ENCODE measurements around the gene IGSF21.

Gene IGSF21

GRCh38 chr1:18110968-18111367 lies 3.4 kb downstream of the IGSF21 start:
- Histone ChIP-seq H3K36me3 (ENCODE audit: control insufficient read depth, low read depth, low read length) (no peaks in the 10 kb centered on the region), H3K9me3 (ENCODE audit: control insufficient read depth, low read depth, low read length) (no peaks in the 10 kb centered on the region), H3K27me3 (ENCODE audit: control insufficient read depth, insufficient read depth, low read length) (peaks cover 66% of the 10 kb centered on the region), H3K4me3 (ENCODE audit: low read length) (peak overlapping the region; percentile 68), H3K4me1 (ENCODE audit: control insufficient read depth, low read depth, low read length) (peaks cover 19% of the 10 kb centered on the region), H3K27ac (ENCODE audit: low read length) (no peak overlapping the region), H3K9ac (ENCODE audit: low read length) (no peak overlapping the region)

- Histone ChIP-seq H3K36me3 (ENCODE audit: control insufficient read depth, low read depth, low read length) (no peaks in the 10 kb centered on the region), H3K9ac (ENCODE audit: low read length) (no peak overlapping the region), H3K27ac (ENCODE audit: low read length) (no peak overlapping the region), H3K4me1 (ENCODE audit: control insufficient read depth, low read depth, low read length) (peaks cover 19% of the 10 kb centered on the region), H3K4me3 (ENCODE audit: low read length) (peak overlapping the region; percentile 68), H3K27me3 (ENCODE audit: control insufficient read depth, insufficient read depth, low read length) (peaks cover 59% of the 10 kb centered on the region), H3K9me3 (ENCODE audit: control insufficient read depth, low read depth, low read length) (no peaks in the 10 kb centered on the region)
Observed at GRCh38 chr1:18111605-18112297, 4.2 kb downstream of the IGSF21 start.

- H3K4me1 ChIP-seq (ENCODE audit: control insufficient read depth, low read depth, low read length) = peaks cover 19% of the 10 kb centered on the region
- peaks cover 51% of the 10 kb centered on the region for H3K27me3 ChIP-seq (ENCODE audit: control insufficient read depth, insufficient read depth, low read length)
- H3K9me3 ChIP-seq (ENCODE audit: control insufficient read depth, low read depth, low read length) = no peaks in the 10 kb centered on the region
- no peak overlapping the region for H3K27ac ChIP-seq (ENCODE audit: low read length)
- no peak overlapping the region for H3K9ac ChIP-seq (ENCODE audit: low read length)
- H3K36me3 ChIP-seq (ENCODE audit: control insufficient read depth, low read depth, low read length) = no peaks in the 10 kb centered on the region
- H3K4me3 ChIP-seq (ENCODE audit: low read length) = no peak overlapping the region
Observed at GRCh38 chr1:18112611-18113010, 5.0 kb downstream of the IGSF21 start.

- Histone ChIP-seq H3K9ac (ENCODE audit: low read length) (no peak overlapping the region), H3K4me3 (ENCODE audit: low read length) (no peak overlapping the region), H3K27me3 (ENCODE audit: control insufficient read depth, insufficient read depth, low read length) (peaks cover 32% of the 10 kb centered on the region), H3K36me3 (ENCODE audit: control insufficient read depth, low read depth, low read length) (no peaks in the 10 kb centered on the region), H3K27ac (ENCODE audit: low read length) (no peak overlapping the region), H3K9me3 (ENCODE audit: control insufficient read depth, low read depth, low read length) (no peaks in the 10 kb centered on the region), H3K4me1 (ENCODE audit: control insufficient read depth, low read depth, low read length) (peaks cover 5% of the 10 kb centered on the region)
Observed at GRCh38 chr1:18114726-18115410, 7.3 kb downstream of the IGSF21 start.

- Histone ChIP-seq H3K36me3 (ENCODE audit: control insufficient read depth, low read depth, low read length) (no peaks in the 10 kb centered on the region), H3K27me3 (ENCODE audit: control insufficient read depth, insufficient read depth, low read length) (peaks cover 13% of the 10 kb centered on the region), H3K9ac (ENCODE audit: low read length) (no peak overlapping the region), H3K4me1 (ENCODE audit: control insufficient read depth, low read depth, low read length) (no peaks in the 10 kb centered on the region), H3K27ac (ENCODE audit: low read length) (no peak overlapping the region), H3K9me3 (ENCODE audit: control insufficient read depth, low read depth, low read length) (no peaks in the 10 kb centered on the region), H3K4me3 (ENCODE audit: low read length) (no peak overlapping the region)
Observed at GRCh38 chr1:18116777-18117176, 9.2 kb downstream of the IGSF21 start.

GRCh38 chr1:18118078-18118477 lies 10.5 kb downstream of the IGSF21 start:
- H3K36me3 ChIP-seq (ENCODE audit: control insufficient read depth, low read depth, low read length) = no peaks in the 10 kb centered on the region

GRCh38 chr1:18118491-18118890 lies 10.9 kb downstream of the IGSF21 start:
- no peaks in the 10 kb centered on the region for H3K9me3 ChIP-seq (ENCODE audit: control insufficient read depth, low read depth, low read length)
- H3K27me3 ChIP-seq (ENCODE audit: control insufficient read depth, insufficient read depth, low read length) = no peaks in the 10 kb centered on the region
- H3K4me3 ChIP-seq (ENCODE audit: low read length) = no peak overlapping the region
- H3K27ac ChIP-seq (ENCODE audit: low read length) = no peak overlapping the region
- H3K36me3 ChIP-seq (ENCODE audit: control insufficient read depth, low read depth, low read length) = no peaks in the 10 kb centered on the region
- no peaks in the 10 kb centered on the region for H3K4me1 ChIP-seq (ENCODE audit: control insufficient read depth, low read depth, low read length)
- no peak overlapping the region for H3K9ac ChIP-seq (ENCODE audit: low read length)

More at GRCh38 chr1:18118078-18118477, 10.5 kb downstream of the IGSF21 start:
- no peak overlapping the region for H3K9ac ChIP-seq (ENCODE audit: low read length)
- peaks cover under 1% of the 10 kb centered on the region for H3K27me3 ChIP-seq (ENCODE audit: control insufficient read depth, insufficient read depth, low read length)
- no peaks in the 10 kb centered on the region for H3K4me1 ChIP-seq (ENCODE audit: control insufficient read depth, low read depth, low read length)
- no peaks in the 10 kb centered on the region for H3K9me3 ChIP-seq (ENCODE audit: control insufficient read depth, low read depth, low read length)
- H3K27ac ChIP-seq (ENCODE audit: low read length) = no peak overlapping the region
- H3K4me3 ChIP-seq (ENCODE audit: low read length) = no peak overlapping the region

- Histone ChIP-seq H3K9ac (ENCODE audit: low read length) (no peak overlapping the region), H3K27me3 (ENCODE audit: control insufficient read depth, insufficient read depth, low read length) (no peaks in the 10 kb centered on the region), H3K27ac (ENCODE audit: low read length) (no peak overlapping the region), H3K4me1 (ENCODE audit: control insufficient read depth, low read depth, low read length) (no peaks in the 10 kb centered on the region), H3K4me3 (ENCODE audit: low read length) (no peak overlapping the region), H3K36me3 (ENCODE audit: control insufficient read depth, low read depth, low read length) (no peaks in the 10 kb centered on the region), H3K9me3 (ENCODE audit: control insufficient read depth, low read depth, low read length) (no peaks in the 10 kb centered on the region)
Observed at GRCh38 chr1:18119289-18119688, 11.7 kb downstream of the IGSF21 start.

GRCh38 chr1:18119771-18120377 lies 12.3 kb downstream of the IGSF21 start:
- Histone ChIP-seq H3K36me3 (ENCODE audit: control insufficient read depth, low read depth, low read length) (no peaks in the 10 kb centered on the region), H3K27ac (ENCODE audit: low read length) (no peak overlapping the region), H3K4me1 (ENCODE audit: control insufficient read depth, low read depth, low read length) (no peaks in the 10 kb centered on the region), H3K27me3 (ENCODE audit: control insufficient read depth, insufficient read depth, low read length) (no peaks in the 10 kb centered on the region), H3K9ac (ENCODE audit: low read length) (no peak overlapping the region), H3K4me3 (ENCODE audit: low read length) (no peak overlapping the region), H3K9me3 (ENCODE audit: control insufficient read depth, low read depth, low read length) (no peaks in the 10 kb centered on the region)

GRCh38 chr1:18120638-18121037 lies 13.0 kb downstream of the IGSF21 start:
- no peaks in the 10 kb centered on the region for H3K27me3 ChIP-seq (ENCODE audit: control insufficient read depth, insufficient read depth, low read length)
- H3K4me3 ChIP-seq (ENCODE audit: low read length) = no peak overlapping the region
- no peak overlapping the region for H3K27ac ChIP-seq (ENCODE audit: low read length)
- H3K9ac ChIP-seq (ENCODE audit: low read length) = no peak overlapping the region
- H3K9me3 ChIP-seq (ENCODE audit: control insufficient read depth, low read depth, low read length) = no peaks in the 10 kb centered on the region
- no peaks in the 10 kb centered on the region for H3K36me3 ChIP-seq (ENCODE audit: control insufficient read depth, low read depth, low read length)
- H3K4me1 ChIP-seq (ENCODE audit: control insufficient read depth, low read depth, low read length) = no peaks in the 10 kb centered on the region

GRCh38 chr1:18121072-18121820 lies 13.6 kb downstream of the IGSF21 start:
- H3K9ac ChIP-seq (ENCODE audit: low read length) = no peak overlapping the region
- no peak overlapping the region for H3K27ac ChIP-seq (ENCODE audit: low read length)
- H3K4me3 ChIP-seq (ENCODE audit: low read length) = no peak overlapping the region
- H3K36me3 ChIP-seq (ENCODE audit: control insufficient read depth, low read depth, low read length) = no peaks in the 10 kb centered on the region
- H3K4me1 ChIP-seq (ENCODE audit: control insufficient read depth, low read depth, low read length) = no peaks in the 10 kb centered on the region
- no peaks in the 10 kb centered on the region for H3K27me3 ChIP-seq (ENCODE audit: control insufficient read depth, insufficient read depth, low read length)
- H3K9me3 ChIP-seq (ENCODE audit: control insufficient read depth, low read depth, low read length) = no peaks in the 10 kb centered on the region

All from iPS-18a (cell line).